Neural progenitor cell (in vitro differentiated cells): ENCODE data around the gene WDR1. TPM values are rescaled to one million over a fixed set of nuclear protein-coding genes. Genes with fewer than 3 reads are reported as not detected.

Experiments used
- DNase-seq: peaks from one replicate; pipeline ENCODE4 v3.0.0-alpha.2; 2016; ENCODE audit warnings: low spot score
- H2AFZ ChIP-seq: fragments of 200-600 bp; sonication (generic); replicated peaks from 2 replicates; pipeline ENCODE4 v1.6.1; 2016; ENCODE audit warnings: antibody characterized with exemption
- H3F3A ChIP-seq: fragments of 200-600 bp; sonication (generic); 2 replicates; pipeline ENCODE4 v1.6.1; 2016; ENCODE audit warnings: antibody characterized with exemption, low read depth
- H3K27ac ChIP-seq: fragments of 200-600 bp; sonication (generic); 2 replicates; pipeline ENCODE4 v1.5.1; 2016; ENCODE audit warnings: mild to moderate bottlenecking
- H3K27me3 ChIP-seq: fragments of 200-600 bp; sonication (generic); 2 replicates; pipeline ENCODE4 v1.6.1; 2016; ENCODE audit warnings: mild to moderate bottlenecking, moderate library complexity
- H3K36me3 ChIP-seq: fragments of 200-600 bp; sonication (generic); 2 replicates; pipeline ENCODE4 v1.5.1; 2016
- H3K4me1 ChIP-seq: fragments of 200-600 bp; sonication (generic); 2 replicates; pipeline ENCODE4 v1.6.1; 2016; ENCODE audit warnings: mixed run types
- H3K4me2 ChIP-seq: fragments of 200-600 bp; sonication (generic); 2 replicates; pipeline ENCODE4 v1.6.1; 2016
- H3K4me3 ChIP-seq: fragments of 200-600 bp; sonication (generic); 2 replicates; pipeline ENCODE4 v1.5.1; 2016
- H3K79me2 ChIP-seq: fragments of 200-600 bp; sonication (generic); 2 replicates; pipeline ENCODE4 v1.6.1; 2016; ENCODE audit warnings: low read depth
- H3K9ac ChIP-seq: fragments of 200-600 bp; sonication (generic); 2 replicates; pipeline ENCODE4 v1.6.1; 2016
- H3K9me3 ChIP-seq: fragments of 200-600 bp; sonication (generic); 2 replicates; pipeline ENCODE4 v1.5.1; 2016; ENCODE audit warnings: low read depth
- H4K20me1 ChIP-seq: fragments of 200-600 bp; sonication (generic); 2 replicates; pipeline ENCODE4 v1.6.1; 2016; ENCODE audit warnings: low read depth
- H3K27ac Mint-ChIP-seq: 3 replicates; pipeline ENCODE4 v1.8.0; 2021; ENCODE audit warnings: mixed read lengths
- H3K27me3 Mint-ChIP-seq: 2 replicates; pipeline ENCODE4 v1.8.0; 2022; ENCODE audit warnings: low read depth, mild to moderate bottlenecking, inconsistent platforms, moderate library complexity, mixed read lengths; ENCODE audit not compliant: insufficient read depth
- H3K36me3 Mint-ChIP-seq: 3 replicates; pipeline ENCODE4 v1.8.0; 2021; ENCODE audit warnings: mixed read lengths
- H3K4me1 Mint-ChIP-seq: 3 replicates; pipeline ENCODE4 v1.8.0; 2021; ENCODE audit warnings: mixed read lengths
- H3K4me3 Mint-ChIP-seq: 3 replicates; pipeline ENCODE4 v1.8.0; 2021; ENCODE audit warnings: mild to moderate bottlenecking, moderate library complexity, mixed read lengths
- H3K9me3 Mint-ChIP-seq: 3 replicates; pipeline ENCODE4 v1.8.0; 2020; ENCODE audit warnings: mixed read lengths
- EZH2 ChIP-seq: fragments of 200-600 bp; sonication (generic); IDR thresholded peaks from 2 replicates; pipeline ENCODE4 v1.6.1; 2017; ENCODE audit warnings: antibody characterized with exemption, mild to moderate bottlenecking, moderate library complexity
- EZH2phosphoT487 ChIP-seq: fragments of 200-600 bp; sonication (generic); IDR thresholded peaks from 2 replicates; pipeline ENCODE4 v1.6.1; 2017; ENCODE audit warnings: antibody characterized with exemption
- total RNA-seq: library from RNA; depleted of rRNA; stranded (reverse); fragments of >200 nt; gene quantifications from 2 replicates; pipeline ENCODE4 v1.2.3, GENCODE V29; 2015; ENCODE audit warnings: low replicate concordance
- TF ChIP-seq, protein P1 (sequence below): fragments of 200-600 bp; sonication (generic); IDR thresholded peaks from 2 replicates; pipeline ENCODE4 v1.5.1; 2017; ENCODE audit warnings: antibody characterized with exemption, mild to moderate bottlenecking

WDR1 gene
- total RNA-seq, 1 donor from 2014 or later: 83.1 TPM

- no peaks in the 10 kb centered on the region for H3K36me3 Mint-ChIP-seq
- no peak overlapping the region for H3K27ac Mint-ChIP-seq
- H3K9me3 ChIP-seq: no peaks in the 10 kb centered on the region
- H3K9ac ChIP-seq: no peak overlapping the region
- H3F3A ChIP-seq: no peaks in the 10 kb centered on the region
- no peaks in the 10 kb centered on the region for H3K9me3 Mint-ChIP-seq
- H3K4me1 Mint-ChIP-seq: peaks cover 3% of the 10 kb centered on the region
- no peak overlapping the region for H3K4me2 ChIP-seq
- TF ChIP-seq EZH2 (no peak), EZH2phosphoT487 (no peak)
- TF ChIP-seq, protein P1, sequence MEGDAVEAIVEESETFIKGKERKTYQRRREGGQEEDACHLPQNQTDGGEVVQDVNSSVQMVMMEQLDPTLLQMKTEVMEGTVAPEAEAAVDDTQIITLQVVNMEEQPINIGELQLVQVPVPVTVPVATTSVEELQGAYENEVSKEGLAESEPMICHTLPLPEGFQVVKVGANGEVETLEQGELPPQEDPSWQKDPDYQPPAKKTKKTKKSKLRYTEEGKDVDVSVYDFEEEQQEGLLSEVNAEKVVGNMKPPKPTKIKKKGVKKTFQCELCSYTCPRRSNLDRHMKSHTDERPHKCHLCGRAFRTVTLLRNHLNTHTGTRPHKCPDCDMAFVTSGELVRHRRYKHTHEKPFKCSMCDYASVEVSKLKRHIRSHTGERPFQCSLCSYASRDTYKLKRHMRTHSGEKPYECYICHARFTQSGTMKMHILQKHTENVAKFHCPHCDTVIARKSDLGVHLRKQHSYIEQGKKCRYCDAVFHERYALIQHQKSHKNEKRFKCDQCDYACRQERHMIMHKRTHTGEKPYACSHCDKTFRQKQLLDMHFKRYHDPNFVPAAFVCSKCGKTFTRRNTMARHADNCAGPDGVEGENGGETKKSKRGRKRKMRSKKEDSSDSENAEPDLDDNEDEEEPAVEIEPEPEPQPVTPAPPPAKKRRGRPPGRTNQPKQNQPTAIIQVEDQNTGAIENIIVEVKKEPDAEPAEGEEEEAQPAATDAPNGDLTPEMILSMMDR: peak; percentile 87
- peak overlapping the region; percentile 91 for H2AFZ ChIP-seq
- peak; percentile 81 for DNase-seq
- H3K36me3 ChIP-seq: no peaks in the 10 kb centered on the region
- H3K4me3 ChIP-seq: no peak overlapping the region
- H3K27me3 ChIP-seq: peaks cover 4% of the 10 kb centered on the region
- no peaks in the 10 kb centered on the region for H3K4me1 ChIP-seq
- H3K27ac ChIP-seq: no peak overlapping the region
- H4K20me1 ChIP-seq: no peaks in the 10 kb centered on the region
- H3K27me3 Mint-ChIP-seq: peaks cover 2% of the 10 kb centered on the region
- no peak overlapping the region for H3K4me3 Mint-ChIP-seq
- no peaks in the 10 kb centered on the region for H3K79me2 ChIP-seq
These were observed 41.1 kb upstream of the WDR1 start for GRCh38 chr4:10157478-10158332.

GRCh38 chr4:10154241-10154640 is 37.6 kb upstream of the WDR1 start:
- Histone ChIP-seq H3K79me2 (no peaks in the 10 kb centered on the region), H3K9me3 (no peaks in the 10 kb centered on the region), H2AFZ (no peak overlapping the region), H3K9ac (no peak overlapping the region), H3K4me2 (no peak overlapping the region), H3K4me3 (no peak overlapping the region), H4K20me1 (no peaks in the 10 kb centered on the region), H3K27me3 (peaks cover 4% of the 10 kb centered on the region), H3K36me3 (no peaks in the 10 kb centered on the region), H3K27ac (no peak overlapping the region), H3K4me1 (no peaks in the 10 kb centered on the region), H3F3A (no peaks in the 10 kb centered on the region)
- TF ChIP-seq, protein P1: no peak
- TF ChIP-seq EZH2phosphoT487 (no peak), EZH2 (no peak)
- Mint-ChIP-seq H3K36me3 (no peaks in the 10 kb centered on the region), H3K4me1 (peaks cover 3% of the 10 kb centered on the region), H3K27me3 (peaks cover 4% of the 10 kb centered on the region), H3K4me3 (no peak overlapping the region), H3K27ac (no peak overlapping the region), H3K9me3 (no peaks in the 10 kb centered on the region)
- no peak for DNase-seq

DNA sequence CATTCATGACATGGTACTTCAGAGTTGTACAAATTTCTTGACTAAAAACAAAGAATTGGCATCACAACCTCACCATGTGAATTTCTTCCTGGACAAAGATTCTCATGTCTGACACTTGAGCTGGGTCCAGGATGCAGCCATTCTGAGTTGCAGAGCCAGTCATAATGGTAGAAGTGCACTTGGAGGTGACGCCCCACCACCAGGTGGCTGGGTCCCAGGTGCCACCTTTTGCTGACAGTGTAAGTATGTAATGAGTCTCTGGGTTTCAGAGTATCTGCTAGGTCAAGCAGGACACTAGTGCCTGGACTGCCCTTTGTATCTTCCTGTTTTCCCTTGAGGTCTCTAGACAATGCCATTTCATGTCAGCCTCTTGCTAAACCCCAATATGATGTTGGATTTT is 36.6 kb upstream of the WDR1 start:
- no peak for DNase-seq
- no peak overlapping the region for H3K9ac ChIP-seq
- no peaks in the 10 kb centered on the region for H3K36me3 Mint-ChIP-seq
- H3K9me3 Mint-ChIP-seq: no peaks in the 10 kb centered on the region
- H3F3A ChIP-seq: no peaks in the 10 kb centered on the region
- H3K4me1 Mint-ChIP-seq: peaks cover 3% of the 10 kb centered on the region
- H4K20me1 ChIP-seq: no peaks in the 10 kb centered on the region
- no peaks in the 10 kb centered on the region for H3K36me3 ChIP-seq
- no peak overlapping the region for H3K4me2 ChIP-seq
- TF ChIP-seq, protein P1: no peak
- TF ChIP-seq EZH2 (no peak), EZH2phosphoT487 (no peak)
- H3K4me3 ChIP-seq: no peak overlapping the region
- no peaks in the 10 kb centered on the region for H3K4me1 ChIP-seq
- H3K27ac ChIP-seq: no peak overlapping the region
- no peaks in the 10 kb centered on the region for H3K79me2 ChIP-seq
- no peak overlapping the region for H3K4me3 Mint-ChIP-seq
- H3K27ac Mint-ChIP-seq: no peak overlapping the region
- no peaks in the 10 kb centered on the region for H3K9me3 ChIP-seq
- H3K27me3 ChIP-seq: peaks cover 4% of the 10 kb centered on the region
- H2AFZ ChIP-seq: no peak overlapping the region
- peaks cover 4% of the 10 kb centered on the region for H3K27me3 Mint-ChIP-seq
